ENCODE data around the gene UNK.

UNK gene

GRCh38 chr17:75763613-75764416 lies 20.8 kb upstream of the UNK start:
- TF ChIP-seq CTCF (IDR thresholded peaks at IDR 0.05; ENCODE audit: low read depth, low read length), result no peak

GRCh38 chr17:75764417-75764710 lies 20.2 kb upstream of the UNK start:
- no peak for DNase-seq
- H3K27me3 ChIP-seq (ENCODE audit: insufficient read depth, low read depth, severe bottlenecking), result no peaks in the 10 kb centered on the region
- peak overlapping the region; percentile 62 for H3K27ac ChIP-seq
- no peak for TF ChIP-seq CTCF (IDR thresholded peaks at IDR 0.05; ENCODE audit: low read depth, low read length)
- no peaks in the 10 kb centered on the region for H3K36me3 ChIP-seq
- H3K9me3 ChIP-seq (ENCODE audit: severe bottlenecking), result no peaks in the 10 kb centered on the region
- H3K4me3 ChIP-seq (ENCODE audit: low read depth, low read length), result peak overlapping the region; percentile 74

More at GRCh38 chr17:75763613-75764416, 20.8 kb upstream of the UNK start:
- Histone ChIP-seq H3K4me3 (ENCODE audit: low read depth, low read length) (peak overlapping the region; percentile 74), H3K9me3 (ENCODE audit: severe bottlenecking) (no peaks in the 10 kb centered on the region), H3K27ac (peak overlapping the region; percentile 62), H3K36me3 (no peaks in the 10 kb centered on the region), H3K27me3 (ENCODE audit: insufficient read depth, low read depth, severe bottlenecking) (no peaks in the 10 kb centered on the region)
- no peak for DNase-seq

DNA sequence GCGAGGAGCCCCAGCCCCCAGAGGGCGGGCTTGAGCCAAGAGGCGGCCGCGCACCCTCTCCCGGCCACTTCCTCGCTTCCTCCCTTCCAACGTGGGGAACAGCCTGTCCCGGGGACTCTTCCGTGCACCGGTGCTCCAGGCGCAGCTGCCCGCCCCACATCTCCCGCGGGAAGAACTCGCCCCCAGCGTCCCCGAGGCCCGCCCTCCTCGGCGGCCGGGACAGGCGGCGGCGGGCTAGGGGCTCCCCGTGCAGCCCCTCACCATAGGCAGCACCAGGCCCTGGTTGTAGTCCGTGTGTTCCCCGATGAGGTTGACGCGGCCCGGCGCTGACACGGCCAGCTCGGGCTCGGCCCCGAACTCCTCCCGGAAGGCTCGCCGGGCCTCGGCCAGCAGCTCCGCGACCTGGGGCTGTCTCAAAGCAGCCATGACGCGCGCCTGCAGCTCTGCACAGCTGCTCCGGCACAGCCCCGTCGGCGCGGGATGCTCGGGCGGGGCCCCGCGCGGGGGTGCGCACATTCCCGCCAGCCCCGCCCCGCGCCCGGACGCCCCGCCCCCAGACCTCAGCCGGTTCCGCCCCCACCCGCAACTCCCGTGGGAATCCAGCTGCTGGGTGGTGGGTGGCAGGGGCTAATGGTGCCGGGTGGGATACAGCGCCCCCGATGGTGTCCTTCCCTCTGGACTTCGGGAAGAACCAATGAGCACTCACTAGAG lies 19.7 kb upstream of the UNK start, which contains the start of gene GALK1:
Gene GALK1, minus strand, starts transcription at position 482 of the 711 bp plus-strand sequence. Its CDS starts 56 bp downstream, at position 426.
- Histone ChIP-seq H3K27ac (peak within 1 kb of the TSS; percentile 62), H3K9me3 (ENCODE audit: severe bottlenecking) (no peaks in the 10 kb centered on the region), H3K27me3 (ENCODE audit: insufficient read depth, low read depth, severe bottlenecking) (no peaks in the 10 kb centered on the region), H3K4me3 (ENCODE audit: low read depth, low read length) (peak within 1 kb of the TSS; percentile 74), H3K36me3 (no peaks in the 10 kb centered on the region)
- DNase-seq, result peak; percentile 75
- peak; percentile 78 for TF ChIP-seq CTCF (IDR thresholded peaks at IDR 0.05; ENCODE audit: low read depth, low read length)

GRCh38 chr17:75765981-75766380 lies 18.6 kb upstream of the UNK start:
- no peak overlapping the region for H3K4me3 ChIP-seq (ENCODE audit: low read depth, low read length)
- H3K9me3 ChIP-seq (ENCODE audit: severe bottlenecking), result no peaks in the 10 kb centered on the region
- TF ChIP-seq CTCF (IDR thresholded peaks at IDR 0.05; ENCODE audit: low read depth, low read length), result no peak
- no peak overlapping the region for H3K27ac ChIP-seq
- DNase-seq, result no peak
- no peaks in the 10 kb centered on the region for H3K36me3 ChIP-seq
- H3K27me3 ChIP-seq (ENCODE audit: insufficient read depth, low read depth, severe bottlenecking), result no peaks in the 10 kb centered on the region

DNA sequence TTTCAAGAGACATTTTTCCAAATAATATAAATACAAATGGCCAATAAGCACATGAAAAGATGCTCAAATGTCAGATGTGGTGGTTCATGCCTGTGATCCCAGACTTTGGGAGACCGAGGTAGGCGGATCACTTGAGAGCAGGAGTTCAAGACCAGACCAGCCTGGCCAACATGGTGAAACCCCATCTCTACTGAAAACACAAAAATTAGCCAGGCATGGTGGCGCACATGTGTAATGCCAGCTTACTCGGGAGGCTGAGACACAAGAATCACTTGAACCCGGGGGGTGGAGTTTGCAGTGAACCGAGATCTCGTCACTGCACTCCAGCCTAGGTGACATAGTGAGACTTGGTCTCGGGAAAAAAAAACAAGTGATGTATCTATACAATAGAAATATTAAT lies 16.7 kb upstream of the UNK start:
- Histone ChIP-seq H3K36me3 (no peaks in the 10 kb centered on the region), H3K9me3 (ENCODE audit: severe bottlenecking) (no peaks in the 10 kb centered on the region), H3K27me3 (ENCODE audit: insufficient read depth, low read depth, severe bottlenecking) (no peaks in the 10 kb centered on the region), H3K4me3 (ENCODE audit: low read depth, low read length) (no peak overlapping the region), H3K27ac (no peak overlapping the region)
- no peak for TF ChIP-seq CTCF (IDR thresholded peaks at IDR 0.05; ENCODE audit: low read depth, low read length)
- no peak for DNase-seq

Data from WERI-Rb-1 (cell line).